Stimulated activated memory B cell treated with anti-CD40 and anti-IgM and Interleukin-4, amounts not matched to agents 10 μg/mL and 1 μg/mL and 100 μg/mL, for 72 hours (primary cell): ENCODE data around the gene PLEKHA1.

ENCODE experiments used
- ATAC-seq: fragments of 150-1000 bp; cut with Tn5 transposase; 2 replicates; pipeline ENCODE4 v1.10.0; 2021
- H3K27ac Mint-ChIP-seq: one replicate; pipeline ENCODE4 v1.8.0; 2022; ENCODE audit warnings: mild to moderate bottlenecking, mixed read lengths
- H3K27me3 Mint-ChIP-seq: one replicate; pipeline ENCODE4 v1.8.0; 2022; ENCODE audit warnings: mixed read lengths
- H3K36me3 Mint-ChIP-seq: one replicate; pipeline ENCODE4 v1.8.0; 2022; ENCODE audit warnings: mixed read lengths
- H3K4me1 Mint-ChIP-seq: one replicate; pipeline ENCODE4 v1.8.0; 2022; ENCODE audit warnings: mixed read lengths
- H3K4me3 Mint-ChIP-seq: one replicate; pipeline ENCODE4 v1.8.0; 2022; ENCODE audit warnings: mild to moderate bottlenecking, moderate library complexity, mixed read lengths
- H3K9me3 Mint-ChIP-seq: one replicate; pipeline ENCODE4 v1.8.0; 2022; ENCODE audit warnings: mixed read lengths

PLEKHA1 gene

DNA sequence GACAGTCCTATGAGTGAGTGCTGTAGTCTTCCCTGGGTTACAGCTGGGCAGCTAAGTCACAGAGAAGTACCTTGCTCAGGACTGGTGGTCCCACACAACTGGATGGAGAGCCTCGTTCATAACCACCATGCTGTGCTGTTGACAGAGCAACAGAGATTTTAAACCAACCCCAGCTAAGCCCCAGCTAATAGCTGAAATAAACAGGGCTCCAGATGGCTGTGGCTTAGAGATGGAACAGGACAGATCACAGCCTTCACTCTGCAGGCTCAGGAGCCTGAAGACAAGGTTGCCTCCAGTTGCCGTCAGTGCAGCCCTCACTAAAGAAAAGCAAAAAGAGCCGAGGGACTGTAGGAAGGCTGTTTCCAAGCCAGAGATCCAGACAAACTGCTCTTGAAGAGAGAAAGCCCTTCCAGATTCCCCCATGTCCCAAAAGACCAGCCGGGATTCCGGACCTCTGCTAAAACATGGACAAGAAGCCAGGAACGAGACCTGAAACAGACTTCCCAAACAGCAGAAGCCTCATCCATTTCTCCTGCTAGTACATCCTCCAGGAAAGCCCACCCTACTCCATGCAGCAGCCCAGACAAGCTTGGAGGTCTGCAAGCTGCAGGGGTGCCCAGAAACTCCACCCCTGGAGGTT is 91.0 kb downstream of the PLEKHA1 start:
- H3K4me3 Mint-ChIP-seq, result no peak overlapping the region
- no peak overlapping the region for H3K27ac Mint-ChIP-seq
- ATAC-seq, result peak; percentile 10
- peaks cover 31% of the 10 kb centered on the region for H3K27me3 Mint-ChIP-seq
- H3K36me3 Mint-ChIP-seq, result no peaks in the 10 kb centered on the region
- no peaks in the 10 kb centered on the region for H3K9me3 Mint-ChIP-seq
- H3K4me1 Mint-ChIP-seq, result peaks cover 8% of the 10 kb centered on the region

DNA sequence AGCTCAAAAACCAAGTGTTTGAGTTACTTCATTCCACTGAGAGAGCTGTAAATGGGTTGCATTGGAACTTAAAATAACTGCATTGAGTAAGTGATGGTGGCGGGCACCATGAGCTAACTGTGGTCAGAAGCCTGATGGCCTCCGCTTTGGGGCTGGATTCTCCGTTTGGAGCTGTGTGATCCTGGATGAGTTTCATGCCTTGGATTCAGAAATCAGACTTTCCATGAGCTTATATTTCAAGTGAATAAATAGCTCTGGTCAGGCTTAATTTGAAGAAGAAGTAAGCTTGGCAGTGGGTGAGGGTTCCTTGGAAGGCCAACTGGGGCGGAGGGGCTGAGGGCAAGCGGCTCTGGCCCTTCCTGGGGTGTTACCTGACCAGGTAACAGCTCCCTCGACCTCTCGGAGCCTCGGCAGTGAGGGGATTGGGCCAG is 92.5 kb downstream of the PLEKHA1 start:
- Mint-ChIP-seq H3K27me3 (peaks cover 28% of the 10 kb centered on the region), H3K36me3 (no peaks in the 10 kb centered on the region), H3K4me1 (peaks cover 8% of the 10 kb centered on the region), H3K4me3 (no peak overlapping the region), H3K27ac (no peak overlapping the region), H3K9me3 (no peaks in the 10 kb centered on the region)
- no peak for ATAC-seq

DNA sequence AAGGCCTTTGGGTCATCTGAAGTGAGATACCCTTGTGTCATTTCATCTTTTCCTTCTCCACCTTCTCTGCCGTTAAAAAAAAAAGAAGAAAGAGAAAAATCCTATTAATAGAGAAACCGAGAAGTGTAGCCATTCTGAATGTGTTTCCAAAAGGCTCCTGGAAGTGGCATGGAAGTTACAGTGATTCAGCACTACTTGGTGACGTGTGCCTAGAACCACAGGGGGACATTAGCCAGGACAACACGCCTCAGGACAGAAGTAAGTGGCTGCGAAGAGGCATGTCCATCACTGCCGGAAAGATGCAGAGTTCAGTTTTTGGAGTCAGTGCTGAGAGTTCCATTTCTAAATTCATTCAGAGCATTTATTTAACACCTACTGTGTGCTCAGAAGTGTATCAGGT is 93.2 kb downstream of the PLEKHA1 start:
- H3K27ac Mint-ChIP-seq, result no peak overlapping the region
- ATAC-seq, result no peak
- no peak overlapping the region for H3K4me3 Mint-ChIP-seq
- H3K36me3 Mint-ChIP-seq, result no peaks in the 10 kb centered on the region
- H3K4me1 Mint-ChIP-seq, result peaks cover 4% of the 10 kb centered on the region
- no peaks in the 10 kb centered on the region for H3K9me3 Mint-ChIP-seq
- H3K27me3 Mint-ChIP-seq, result peaks cover 21% of the 10 kb centered on the region

DNA sequence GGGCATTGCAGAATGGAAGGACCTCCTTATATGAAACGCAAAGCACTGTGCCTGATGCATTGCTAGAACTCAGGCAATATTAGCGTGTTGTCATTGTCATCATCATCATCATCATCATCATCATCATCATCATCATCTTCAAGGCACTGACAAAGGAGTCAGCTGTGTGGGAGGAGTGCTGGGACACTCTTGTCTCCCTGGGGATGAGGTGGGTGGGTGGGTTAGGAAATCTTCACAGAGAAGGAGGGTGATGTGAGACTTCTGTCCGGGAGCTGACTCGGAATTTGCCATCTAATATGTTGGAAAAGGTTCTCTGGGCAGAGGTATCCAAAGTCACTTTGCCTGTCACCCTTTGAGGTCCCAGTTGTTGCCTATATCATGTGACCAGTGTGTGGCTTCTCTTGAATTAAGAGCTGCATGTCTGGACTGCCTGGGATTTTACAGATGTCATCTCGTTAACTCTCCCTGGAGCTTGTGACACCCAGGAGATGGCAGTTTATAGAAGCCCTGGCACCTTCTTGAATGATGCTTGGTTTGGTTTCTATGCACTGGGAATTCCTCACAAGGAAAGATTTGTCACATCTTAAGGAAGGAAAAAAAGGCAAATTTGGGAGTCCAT is 93.9 kb downstream of the PLEKHA1 start:
- Mint-ChIP-seq H3K27me3 (peaks cover 14% of the 10 kb centered on the region), H3K36me3 (no peaks in the 10 kb centered on the region), H3K9me3 (no peaks in the 10 kb centered on the region), H3K4me1 (no peaks in the 10 kb centered on the region), H3K27ac (no peak overlapping the region), H3K4me3 (no peak overlapping the region)
- ATAC-seq, result no peak

DNA sequence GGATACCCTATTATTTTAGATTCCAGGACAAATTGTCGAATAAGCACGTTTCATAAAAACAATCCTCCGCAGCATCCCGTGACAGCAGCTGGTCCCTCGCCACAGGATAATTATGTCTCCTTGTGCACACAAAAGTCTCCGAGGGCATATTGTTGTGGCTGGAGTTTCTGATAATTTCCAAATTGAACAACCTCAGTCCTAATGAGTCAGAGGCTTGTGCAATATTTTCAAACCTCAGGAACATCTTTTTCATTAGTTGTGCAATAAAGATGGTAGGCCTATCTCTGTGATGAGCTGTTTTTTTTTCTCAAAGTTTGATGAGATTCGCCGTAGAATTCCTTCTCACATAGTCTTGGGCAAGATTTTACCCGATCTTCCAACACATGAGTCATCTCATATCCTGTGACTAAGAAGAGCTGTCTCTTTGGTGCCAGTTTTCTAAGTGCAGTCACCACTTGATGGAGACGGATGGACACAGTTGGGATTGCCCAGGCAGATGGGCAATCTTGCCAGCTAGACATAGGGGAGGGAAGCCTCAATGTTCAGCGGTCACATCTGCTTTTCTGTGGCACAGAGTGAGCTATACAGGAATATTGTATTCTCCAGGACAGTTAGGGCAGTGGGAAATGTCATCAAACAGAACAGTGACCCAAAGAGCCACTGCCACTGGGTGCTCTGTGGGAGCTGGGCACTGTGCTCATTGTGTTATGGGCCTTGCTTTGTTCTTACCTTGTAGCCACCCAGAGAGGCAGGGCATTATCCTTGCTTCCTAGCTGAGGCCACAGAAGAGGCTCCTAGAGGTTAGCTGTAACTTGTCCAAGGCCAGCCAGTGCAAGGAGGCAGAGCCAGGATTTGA is 94.6 kb downstream of the PLEKHA1 start:
- Mint-ChIP-seq H3K27ac (no peak overlapping the region), H3K9me3 (no peaks in the 10 kb centered on the region), H3K4me1 (peaks cover 2% of the 10 kb centered on the region), H3K36me3 (no peaks in the 10 kb centered on the region), H3K4me3 (no peak overlapping the region), H3K27me3 (peaks cover 10% of the 10 kb centered on the region)
- ATAC-seq, result no peak

DNA sequence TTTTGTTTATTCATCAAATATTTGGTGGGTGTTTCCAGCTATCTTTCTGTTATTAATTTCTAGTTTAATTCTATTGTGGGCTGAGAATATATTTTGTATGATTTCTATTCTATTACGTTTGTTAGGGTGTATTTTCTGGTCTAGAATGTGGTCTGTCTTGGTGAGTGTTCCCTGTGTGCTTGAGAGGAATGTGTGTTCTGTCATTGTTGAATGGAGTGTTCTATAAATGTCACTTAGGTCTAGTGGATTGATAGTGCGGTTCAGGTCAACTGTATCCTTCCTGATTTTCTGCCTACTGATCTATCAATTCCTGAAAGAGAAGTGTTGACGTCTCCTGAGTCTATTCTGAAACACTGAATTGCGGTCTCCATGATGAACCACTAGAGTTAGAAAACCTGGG is 95.3 kb downstream of the PLEKHA1 start:
- peaks cover 6% of the 10 kb centered on the region for H3K4me1 Mint-ChIP-seq
- H3K4me3 Mint-ChIP-seq, result no peak overlapping the region
- H3K9me3 Mint-ChIP-seq, result no peaks in the 10 kb centered on the region
- peaks cover 10% of the 10 kb centered on the region for H3K27me3 Mint-ChIP-seq
- no peak for ATAC-seq
- no peaks in the 10 kb centered on the region for H3K36me3 Mint-ChIP-seq
- H3K27ac Mint-ChIP-seq, result no peak overlapping the region

DNA sequence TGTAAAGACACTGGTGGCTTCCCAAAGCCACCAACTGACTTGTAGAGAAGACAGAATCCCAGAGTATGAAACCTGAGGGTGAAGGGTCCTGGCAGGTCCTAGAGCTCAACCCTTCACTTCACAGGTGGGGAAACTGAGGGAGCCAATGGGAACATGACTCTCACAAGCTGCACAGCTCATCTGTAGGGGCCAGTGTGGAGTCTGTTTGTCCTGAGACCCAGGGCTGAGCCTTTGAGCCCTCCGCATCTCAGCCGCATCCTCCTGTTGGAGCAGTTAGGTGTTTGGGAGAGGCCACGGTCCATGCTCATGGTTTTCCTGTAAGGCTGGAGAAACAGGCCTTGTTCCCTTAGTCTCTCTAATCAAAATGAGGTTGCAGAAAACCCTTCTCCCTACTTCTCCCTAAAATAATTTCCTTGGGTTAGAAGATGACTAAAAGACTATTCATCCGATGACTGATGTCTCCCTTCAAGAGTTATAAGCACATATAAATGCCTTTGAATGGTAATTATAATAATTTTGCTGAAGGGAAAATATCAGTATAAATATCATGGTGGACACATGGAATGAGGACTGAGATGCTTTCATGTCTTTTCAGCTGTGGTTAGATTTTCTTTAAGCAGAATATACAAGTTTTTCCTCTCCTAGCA is 97.1 kb downstream of the PLEKHA1 start:
- no peak overlapping the region for H3K4me3 Mint-ChIP-seq
- H3K4me1 Mint-ChIP-seq, result peaks cover 6% of the 10 kb centered on the region
- no peaks in the 10 kb centered on the region for H3K36me3 Mint-ChIP-seq
- no peaks in the 10 kb centered on the region for H3K9me3 Mint-ChIP-seq
- ATAC-seq, result no peak
- H3K27ac Mint-ChIP-seq, result no peak overlapping the region
- peaks cover 22% of the 10 kb centered on the region for H3K27me3 Mint-ChIP-seq

DNA sequence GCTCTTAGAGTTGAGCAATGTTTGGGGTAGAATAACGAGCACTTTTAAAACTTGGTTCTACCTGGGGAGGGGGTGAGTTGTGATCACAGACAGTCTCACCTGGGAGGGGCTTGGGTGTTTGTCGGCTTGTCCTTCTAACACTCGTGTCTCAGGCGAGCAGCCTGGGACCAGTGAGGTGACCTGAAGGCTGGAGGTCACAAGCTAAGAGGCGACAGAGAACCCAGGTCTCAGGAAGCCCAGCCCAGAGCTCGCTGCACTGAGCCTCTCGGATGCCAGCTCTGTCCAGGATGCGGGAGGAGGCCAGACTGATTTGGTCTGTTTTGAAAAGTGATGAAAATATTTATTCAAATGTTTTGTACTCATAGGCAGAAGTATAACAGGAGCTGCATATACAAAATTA is 98.6 kb downstream of the PLEKHA1 start:
- Mint-ChIP-seq H3K4me3 (no peak overlapping the region), H3K27ac (no peak overlapping the region), H3K36me3 (no peaks in the 10 kb centered on the region), H3K4me1 (peaks cover 6% of the 10 kb centered on the region), H3K9me3 (no peaks in the 10 kb centered on the region), H3K27me3 (peaks cover 22% of the 10 kb centered on the region)
- no peak for ATAC-seq

DNA sequence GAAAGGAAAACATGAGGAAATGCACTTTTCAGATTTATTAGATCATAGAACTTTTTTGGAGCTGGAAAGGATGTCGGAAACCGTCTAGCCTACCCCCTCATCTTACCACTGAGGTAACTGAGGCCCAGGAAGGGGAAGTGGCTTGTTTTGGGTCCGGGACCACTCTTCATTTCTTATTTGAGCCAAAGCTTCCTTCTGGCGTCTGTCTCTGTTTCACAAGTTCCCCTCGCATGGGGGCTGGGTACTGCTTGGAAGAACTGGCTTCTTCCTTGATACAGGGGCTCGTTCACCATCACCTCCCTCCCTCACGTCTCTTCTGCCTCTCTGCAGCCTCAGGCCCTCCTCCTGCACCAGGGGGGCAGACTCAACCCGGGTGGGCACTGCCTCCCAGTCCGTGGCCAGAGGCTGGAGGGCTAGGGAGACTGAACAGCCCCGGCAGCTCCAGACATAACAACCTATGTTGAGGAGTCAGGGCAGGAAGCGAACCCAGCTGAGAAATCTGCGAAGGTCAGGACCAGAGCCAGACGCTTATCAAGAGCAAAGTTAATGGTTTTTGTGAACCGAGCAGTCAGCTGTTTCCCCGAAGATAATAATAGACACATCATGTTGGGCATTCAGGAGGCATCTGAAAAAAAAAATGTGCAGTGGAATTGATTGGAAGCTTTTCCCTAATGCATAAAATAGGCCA is 99.8 kb downstream of the PLEKHA1 start:
- ATAC-seq, result no peak
- Mint-ChIP-seq H3K36me3 (no peaks in the 10 kb centered on the region), H3K4me1 (peaks cover 6% of the 10 kb centered on the region), H3K9me3 (no peaks in the 10 kb centered on the region), H3K27me3 (peaks cover 31% of the 10 kb centered on the region), H3K27ac (no peak overlapping the region), H3K4me3 (no peak overlapping the region)

DNA sequence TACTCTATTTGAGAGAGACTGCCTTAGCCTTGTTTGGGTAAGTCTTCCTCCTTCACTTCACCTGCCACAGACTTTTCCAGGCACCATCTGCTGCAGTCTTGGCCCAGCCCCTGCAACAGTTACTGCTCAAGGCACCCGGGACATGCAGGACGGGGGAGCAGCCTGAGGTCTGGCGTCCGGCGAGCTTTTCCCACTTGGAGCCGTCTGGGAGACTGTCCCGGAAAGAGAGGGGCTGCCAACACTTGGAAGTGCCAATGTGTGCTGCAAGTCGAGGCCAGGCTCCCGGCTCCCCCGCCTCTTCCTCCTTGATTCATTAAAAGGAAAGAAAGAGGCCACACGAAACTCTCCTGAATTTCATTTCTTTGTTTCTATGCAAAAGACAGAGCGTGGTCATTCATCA is 100.6 kb downstream of the PLEKHA1 start:
- Mint-ChIP-seq H3K4me3 (no peak overlapping the region), H3K27ac (no peak overlapping the region), H3K9me3 (no peaks in the 10 kb centered on the region), H3K36me3 (no peaks in the 10 kb centered on the region), H3K27me3 (peaks cover 40% of the 10 kb centered on the region), H3K4me1 (peaks cover 6% of the 10 kb centered on the region)
- no peak for ATAC-seq

DNA sequence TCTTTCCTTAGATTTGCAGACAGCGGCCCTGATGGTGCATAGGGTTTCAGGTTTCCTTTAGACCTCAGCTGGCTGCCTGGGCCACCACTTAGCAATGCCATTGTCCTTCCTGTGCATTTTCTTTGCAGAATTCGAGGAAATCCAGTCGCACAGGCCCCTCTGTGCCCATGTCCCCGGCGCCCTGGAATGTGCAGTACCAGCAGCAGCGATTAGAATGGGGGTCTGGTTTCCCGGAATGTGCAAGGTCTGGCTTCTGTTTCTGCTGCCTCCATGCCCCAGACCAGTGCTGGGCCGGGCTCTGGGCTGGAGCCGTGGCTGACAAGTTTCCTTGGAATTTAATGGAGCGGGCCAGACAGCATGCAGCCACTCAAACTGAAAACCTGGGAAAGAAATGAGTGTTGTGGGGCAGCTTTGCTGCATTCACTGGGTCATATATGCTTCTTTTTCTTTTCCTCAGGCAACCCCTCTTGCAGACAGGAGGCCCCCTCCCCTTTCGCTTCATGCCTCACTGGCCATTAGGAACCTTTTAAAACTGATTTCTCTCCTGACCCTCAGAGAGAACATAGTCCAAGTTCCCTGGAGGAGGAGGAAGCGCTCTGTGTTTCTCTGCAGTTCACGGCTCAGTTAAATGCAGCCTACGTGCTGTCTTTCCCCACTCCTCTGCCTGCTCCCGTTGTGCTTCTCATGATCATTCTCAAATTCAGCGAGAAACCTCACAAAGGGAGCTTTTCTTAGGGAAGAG is 101.3 kb downstream of the PLEKHA1 start:
- Mint-ChIP-seq H3K4me1 (peaks cover 6% of the 10 kb centered on the region), H3K36me3 (no peaks in the 10 kb centered on the region), H3K27me3 (peaks cover 46% of the 10 kb centered on the region), H3K9me3 (no peaks in the 10 kb centered on the region), H3K4me3 (no peak overlapping the region), H3K27ac (no peak overlapping the region)
- no peak for ATAC-seq

DNA sequence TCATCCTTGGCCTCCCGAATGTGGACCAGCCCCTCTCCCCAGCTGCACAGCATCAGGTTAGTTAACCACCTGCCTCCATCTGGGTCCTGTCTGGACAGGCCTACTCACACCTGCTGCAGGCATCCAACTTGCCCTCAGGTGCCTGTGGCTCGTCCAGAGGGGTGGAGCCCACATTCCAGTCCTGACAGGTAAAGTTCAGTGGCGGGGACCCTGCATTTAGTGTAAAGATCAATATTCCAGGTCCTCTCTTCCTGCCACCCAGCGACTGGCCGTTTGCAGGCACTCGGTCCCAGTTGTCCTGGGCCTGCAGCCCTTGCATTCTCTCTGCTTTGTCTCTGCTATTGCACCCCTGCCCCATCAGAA is 101.8 kb downstream of the PLEKHA1 start:
- no peaks in the 10 kb centered on the region for H3K9me3 Mint-ChIP-seq

DNA sequence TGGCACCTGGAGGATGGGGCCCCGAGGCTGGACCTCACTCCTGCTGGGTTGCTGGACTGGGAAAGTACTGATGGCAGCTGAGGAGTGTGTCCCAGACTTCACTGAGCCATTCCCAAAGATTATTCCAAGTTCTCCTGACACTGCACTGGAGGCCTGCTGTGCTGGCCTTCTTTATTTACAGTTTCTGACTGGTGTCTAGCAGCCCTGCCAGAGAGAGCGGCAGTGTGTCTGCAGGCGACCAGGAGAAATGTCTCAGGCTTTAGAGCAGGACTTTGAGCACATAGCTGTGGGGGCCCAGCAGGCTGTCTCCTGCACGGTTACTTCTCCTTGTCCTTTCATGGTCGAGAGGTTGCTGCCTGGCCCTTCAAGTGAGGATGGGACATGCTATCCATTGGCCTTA is 102.9 kb downstream of the PLEKHA1 start:
- peaks cover 4% of the 10 kb centered on the region for H3K9me3 Mint-ChIP-seq
- peaks cover 6% of the 10 kb centered on the region for H3K4me1 Mint-ChIP-seq
- H3K36me3 Mint-ChIP-seq, result no peaks in the 10 kb centered on the region
- H3K4me3 Mint-ChIP-seq, result no peak overlapping the region
- no peak overlapping the region for H3K27ac Mint-ChIP-seq
- no peak for ATAC-seq
- H3K27me3 Mint-ChIP-seq, result peaks cover 47% of the 10 kb centered on the region

More for the DNA sequence above, 101.8 kb downstream of the PLEKHA1 start:
- H3K27me3 Mint-ChIP-seq, result peaks cover 47% of the 10 kb centered on the region
- no peak for ATAC-seq
- no peak overlapping the region for H3K27ac Mint-ChIP-seq
- no peak overlapping the region for H3K4me3 Mint-ChIP-seq
- H3K4me1 Mint-ChIP-seq, result peaks cover 6% of the 10 kb centered on the region
- no peaks in the 10 kb centered on the region for H3K36me3 Mint-ChIP-seq

DNA sequence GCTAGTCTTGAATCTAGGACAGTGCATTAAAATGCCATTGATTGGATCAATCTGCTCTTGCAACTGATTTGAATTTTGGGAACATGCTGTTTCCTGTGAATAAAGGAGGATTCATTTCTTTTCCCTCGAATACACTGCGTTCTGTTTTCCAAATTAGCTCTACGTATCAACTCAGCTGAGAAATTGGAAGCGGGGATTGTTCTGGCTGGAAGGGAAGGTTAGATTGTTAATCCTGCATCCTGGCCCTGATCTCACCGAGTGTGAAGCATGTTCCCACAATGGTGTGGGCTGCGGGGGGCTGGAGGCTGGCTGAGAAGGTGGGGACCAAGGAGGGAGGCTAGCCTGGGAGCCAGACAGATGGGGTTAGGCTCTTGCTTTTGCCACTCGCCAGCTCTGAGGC is 104.5 kb downstream of the PLEKHA1 start:
- peaks cover 45% of the 10 kb centered on the region for H3K27me3 Mint-ChIP-seq
- H3K27ac Mint-ChIP-seq, result no peak overlapping the region
- peaks cover 6% of the 10 kb centered on the region for H3K4me1 Mint-ChIP-seq
- H3K36me3 Mint-ChIP-seq, result no peaks in the 10 kb centered on the region
- ATAC-seq, result no peak
- peaks cover 4% of the 10 kb centered on the region for H3K9me3 Mint-ChIP-seq
- no peak overlapping the region for H3K4me3 Mint-ChIP-seq
